PC-3 (cell line): ENCODE results near the gene CHEK2.

Experiments used
- CTCF ChIP-seq: fragments of 300-600 bp; sonication (generic); conservative IDR thresholded peaks from 2 replicates; pipeline ENCODE4 v1.5.1; 2017; ENCODE audit warnings: antibody characterized with exemption, low read depth, mild to moderate bottlenecking, low read length
- EZH2 ChIP-seq: fragments of 300-600 bp; sonication (generic); IDR thresholded peaks from one replicate; pipeline ENCODE4 v1.6.1; 2017; ENCODE audit warnings: antibody characterized with exemption, mild to moderate bottlenecking, low read length; ENCODE audit not compliant: unreplicated experiment

GRCh38 chr22:28730179-28730578, 11.4 kb downstream of the CHEK2 start:
- no peak for TF ChIP-seq CTCF
- TF ChIP-seq EZH2 = no peak
